Measurements from ENCODE around the gene NLRP6.

DNA sequence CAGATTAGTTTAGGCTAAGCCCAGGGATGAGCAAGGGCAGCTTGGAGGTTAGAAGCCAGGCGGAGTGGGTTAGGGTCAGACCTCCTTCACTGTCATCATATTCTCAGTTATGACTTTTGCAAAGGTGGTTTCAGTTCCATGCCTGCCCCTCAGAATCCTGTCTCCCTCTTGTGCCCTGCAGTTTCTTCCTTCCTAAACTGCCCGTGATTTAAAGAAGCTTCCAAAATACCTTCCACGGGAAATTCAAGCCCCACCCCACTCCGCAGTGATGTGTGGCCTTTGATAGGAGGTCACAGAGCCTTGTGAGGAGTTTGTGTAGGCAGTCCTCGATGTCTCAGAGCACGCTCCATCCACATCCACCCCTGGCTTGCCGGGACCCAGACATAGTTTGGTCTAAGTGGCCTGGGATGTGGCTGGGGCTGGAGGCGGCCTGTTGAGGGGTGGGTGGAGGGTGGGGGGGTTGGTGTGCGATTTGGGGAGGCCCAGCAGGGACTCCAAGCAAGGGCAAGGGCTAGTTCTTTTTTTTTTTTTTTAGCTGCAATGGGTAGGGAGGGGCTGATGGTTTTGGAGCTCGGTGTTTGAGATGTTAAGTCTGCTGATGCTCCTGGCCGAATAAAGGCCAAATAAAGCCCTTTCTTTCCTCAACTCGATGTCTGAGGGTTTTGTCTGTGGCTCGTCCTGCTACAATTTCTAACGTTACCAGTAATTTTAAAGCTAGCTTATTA, 34.0 kb downstream of the NLRP6 start:
- TF ChIP-seq, protein P1, sequence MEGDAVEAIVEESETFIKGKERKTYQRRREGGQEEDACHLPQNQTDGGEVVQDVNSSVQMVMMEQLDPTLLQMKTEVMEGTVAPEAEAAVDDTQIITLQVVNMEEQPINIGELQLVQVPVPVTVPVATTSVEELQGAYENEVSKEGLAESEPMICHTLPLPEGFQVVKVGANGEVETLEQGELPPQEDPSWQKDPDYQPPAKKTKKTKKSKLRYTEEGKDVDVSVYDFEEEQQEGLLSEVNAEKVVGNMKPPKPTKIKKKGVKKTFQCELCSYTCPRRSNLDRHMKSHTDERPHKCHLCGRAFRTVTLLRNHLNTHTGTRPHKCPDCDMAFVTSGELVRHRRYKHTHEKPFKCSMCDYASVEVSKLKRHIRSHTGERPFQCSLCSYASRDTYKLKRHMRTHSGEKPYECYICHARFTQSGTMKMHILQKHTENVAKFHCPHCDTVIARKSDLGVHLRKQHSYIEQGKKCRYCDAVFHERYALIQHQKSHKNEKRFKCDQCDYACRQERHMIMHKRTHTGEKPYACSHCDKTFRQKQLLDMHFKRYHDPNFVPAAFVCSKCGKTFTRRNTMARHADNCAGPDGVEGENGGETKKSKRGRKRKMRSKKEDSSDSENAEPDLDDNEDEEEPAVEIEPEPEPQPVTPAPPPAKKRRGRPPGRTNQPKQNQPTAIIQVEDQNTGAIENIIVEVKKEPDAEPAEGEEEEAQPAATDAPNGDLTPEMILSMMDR (IDR thresholded peaks at IDR 0.05; ENCODE audit: low read depth, low read length), result no peak
- TF ChIP-seq EZH2phosphoT487 (IDR thresholded peaks at IDR 0.05; ENCODE audit: low read depth), result no peak

Data from OCI-LY3 (cell line).